Measurements from ENCODE around the gene SYT1.

DNA sequence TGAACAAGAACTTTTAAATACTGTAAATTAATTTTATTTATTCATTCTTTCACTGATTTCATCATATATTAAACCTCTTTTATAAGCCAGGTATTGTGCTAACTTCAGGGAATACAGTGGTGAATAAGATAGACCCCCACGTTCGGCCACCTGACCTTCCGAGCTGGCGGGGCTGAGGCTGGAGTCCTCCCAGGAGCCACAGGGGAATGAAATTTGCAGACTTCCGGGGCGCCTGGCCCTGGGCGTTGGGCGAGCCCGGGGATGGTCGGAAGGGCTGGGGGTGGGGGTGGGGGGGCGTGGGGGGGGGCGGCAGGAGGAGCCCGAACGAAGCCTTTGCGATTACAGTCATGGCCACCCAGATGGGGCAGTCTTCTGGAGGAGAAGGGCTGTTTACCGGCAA is 442.8 kb downstream of the SYT1 start:
- TF ChIP-seq EZH2 (IDR thresholded peaks at IDR 0.05) (no peak), POLR2AphosphoS5 (IDR thresholded peaks at IDR 0.05; ENCODE audit: borderline replicate concordance, low read depth, low read length) (no peak), FOXP2 (optimal IDR thresholded peaks at IDR 0.05; ENCODE audit: control extremely low read depth, extremely low read length, insufficient read depth) (no peak)
